ENCODE measurements around the gene BABAM2.
"Not testable (repeated sequence)": the region's sequence is repeated elsewhere in the genome, so short reads cannot be mapped to it uniquely, and the experiment has no call there.

The BABAM2 gene

DNA sequence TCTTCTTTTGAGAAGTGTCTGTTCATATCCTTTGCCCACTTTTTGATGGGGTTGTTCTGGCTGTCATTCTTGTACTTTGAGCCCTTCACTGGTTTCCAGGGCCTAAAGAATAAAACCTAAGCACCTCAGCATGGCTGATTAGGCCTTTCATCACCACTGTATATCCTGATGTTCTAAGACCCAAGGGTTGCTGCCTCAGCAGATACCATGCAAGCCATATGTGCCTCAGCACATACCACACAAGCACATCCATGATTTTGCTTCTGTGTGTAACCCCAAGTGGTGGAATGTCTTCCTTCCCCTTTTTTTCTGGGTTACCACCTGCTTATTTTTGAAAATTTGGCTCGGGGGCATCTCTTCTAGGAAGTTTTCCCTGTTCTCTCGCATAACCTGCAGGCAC lies 11.7 kb upstream of the BABAM2 start:
- DNase-seq (ENCODE audit: low read depth, low spot score): no peak

DNA sequence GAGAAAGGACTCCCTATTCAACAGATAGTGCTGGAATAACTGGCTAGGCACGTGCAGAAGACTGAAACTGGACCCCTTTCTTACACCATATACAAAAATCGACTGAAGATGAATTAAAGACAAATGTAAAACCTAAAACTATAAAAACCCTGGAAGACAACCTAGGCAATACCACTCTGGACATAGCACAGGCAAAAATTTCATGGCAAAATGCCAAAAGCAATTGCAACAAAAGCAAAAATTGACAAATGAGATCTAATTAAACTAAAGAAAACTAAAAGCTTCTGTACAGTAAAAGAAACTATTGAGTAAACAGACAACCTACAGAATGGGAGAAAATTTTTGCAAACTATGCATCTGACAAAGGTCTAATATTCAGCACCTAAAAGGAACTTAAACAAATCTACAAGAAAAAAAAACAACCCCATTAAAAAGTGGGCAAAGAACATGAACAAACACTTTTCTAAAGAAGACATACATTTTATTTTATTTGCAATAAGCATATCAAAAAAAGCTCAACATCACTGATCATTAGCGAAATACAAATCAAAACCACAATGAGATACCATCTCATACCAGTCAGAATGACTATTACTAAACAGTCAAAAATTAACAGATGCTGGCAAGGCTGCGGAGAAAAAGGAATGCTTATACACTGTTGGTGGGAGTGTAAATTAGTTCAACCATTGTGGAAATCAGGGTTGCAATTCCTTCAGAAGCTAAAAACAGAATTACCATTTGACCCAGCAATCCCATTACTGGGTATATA lies 8.5 kb upstream of the BABAM2 start:
- not testable (repeated sequence) for DNase-seq (ENCODE audit: low read depth, low spot score)

DNA sequence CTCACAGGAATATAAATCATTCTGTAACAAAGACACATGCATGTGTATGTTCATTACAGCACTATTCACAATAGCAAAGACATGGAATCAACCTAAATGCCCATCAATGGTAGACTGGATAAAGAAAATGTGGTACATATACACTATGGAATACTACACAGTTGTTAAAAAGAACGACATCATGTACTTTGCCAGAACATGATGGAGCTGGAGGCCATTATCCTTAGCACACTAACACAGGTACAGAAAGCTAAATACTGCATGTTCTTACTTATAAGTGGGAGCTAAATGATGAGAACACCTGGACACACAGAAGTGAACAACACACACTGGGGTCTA lies 8.0 kb upstream of the BABAM2 start:
- not testable (repeated sequence) for DNase-seq (ENCODE audit: low read depth, low spot score)

DNA sequence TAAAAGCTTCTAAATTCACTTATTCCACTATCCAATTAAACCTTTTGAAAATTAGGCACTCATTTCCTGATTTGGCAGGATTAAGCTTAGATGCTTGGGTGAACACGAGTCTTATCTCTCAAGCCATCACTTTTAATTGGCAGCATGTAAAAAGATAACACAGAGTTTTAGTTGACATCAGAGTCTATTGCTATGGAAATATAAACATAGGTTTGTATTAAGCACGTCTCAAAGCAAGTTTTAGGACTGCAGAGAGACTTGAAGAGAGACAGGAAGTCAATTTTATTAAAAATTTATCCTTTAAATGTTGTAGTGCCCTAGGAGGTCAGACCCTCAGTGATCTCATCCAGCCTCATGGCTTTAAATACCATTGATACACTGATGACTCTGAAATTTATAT lies 5.9 kb upstream of the BABAM2 start:
- DNase-seq (ENCODE audit: low read depth, low spot score): no peak

DNA sequence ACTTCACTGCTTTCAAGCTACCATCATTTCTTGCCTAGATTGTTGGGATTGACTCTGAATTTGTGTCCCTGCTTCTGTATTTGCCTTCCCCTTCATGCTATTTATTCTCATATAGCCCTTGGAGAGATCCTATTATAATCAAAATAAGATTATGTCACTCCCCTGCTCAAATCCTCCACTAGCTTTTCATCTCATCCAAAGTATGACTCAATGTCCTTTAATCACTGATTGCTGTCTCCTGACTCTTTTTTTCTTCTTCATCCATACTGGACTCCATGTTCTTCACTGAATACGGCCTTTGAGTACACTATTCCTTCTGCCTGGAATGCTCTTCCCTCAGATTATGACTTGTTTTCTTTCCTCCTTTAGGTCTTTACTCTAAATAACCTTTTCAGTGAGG lies 5.3 kb upstream of the BABAM2 start:
- DNase-seq (ENCODE audit: low read depth, low spot score): no peak

DNA sequence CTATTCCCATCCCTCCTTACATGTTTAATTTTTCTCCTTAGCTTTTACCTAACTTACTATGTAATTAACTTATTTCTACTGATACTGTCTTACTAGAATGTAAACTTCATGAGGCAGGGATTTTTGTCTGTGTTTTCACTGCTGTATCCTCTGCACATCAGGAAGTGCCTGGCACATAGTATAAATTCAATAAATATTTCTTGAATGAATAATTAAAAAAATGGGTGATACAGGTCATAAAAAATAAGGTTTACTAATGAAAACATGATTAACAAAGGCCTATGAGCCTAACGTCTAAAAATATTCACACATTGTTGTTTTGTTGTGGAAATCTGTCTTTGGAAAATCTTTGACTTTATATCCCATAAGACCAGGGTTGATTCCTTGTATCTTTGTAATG lies 4.9 kb upstream of the BABAM2 start:
- DNase-seq (ENCODE audit: low read depth, low spot score): no peak

DNA sequence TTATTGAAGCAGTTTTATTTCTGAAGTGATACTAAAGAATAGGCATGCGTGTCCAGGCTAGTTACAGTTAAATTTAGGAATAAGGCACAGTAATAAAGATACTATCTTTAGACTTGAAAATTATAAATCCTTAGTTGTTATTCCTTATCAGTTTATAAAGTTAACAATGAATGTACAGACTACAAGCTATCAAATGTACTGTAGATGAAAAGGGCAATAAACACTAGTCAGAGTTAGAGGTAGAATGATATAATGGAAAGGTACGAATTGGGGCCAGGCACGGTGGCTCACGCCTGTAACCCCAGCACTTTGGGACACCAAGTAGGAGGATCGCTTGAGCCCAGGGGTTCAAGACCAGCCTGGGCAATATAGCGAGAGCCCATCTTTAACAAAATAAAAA lies 4.2 kb upstream of the BABAM2 start:
- no peak for DNase-seq (ENCODE audit: low read depth, low spot score)

DNA sequence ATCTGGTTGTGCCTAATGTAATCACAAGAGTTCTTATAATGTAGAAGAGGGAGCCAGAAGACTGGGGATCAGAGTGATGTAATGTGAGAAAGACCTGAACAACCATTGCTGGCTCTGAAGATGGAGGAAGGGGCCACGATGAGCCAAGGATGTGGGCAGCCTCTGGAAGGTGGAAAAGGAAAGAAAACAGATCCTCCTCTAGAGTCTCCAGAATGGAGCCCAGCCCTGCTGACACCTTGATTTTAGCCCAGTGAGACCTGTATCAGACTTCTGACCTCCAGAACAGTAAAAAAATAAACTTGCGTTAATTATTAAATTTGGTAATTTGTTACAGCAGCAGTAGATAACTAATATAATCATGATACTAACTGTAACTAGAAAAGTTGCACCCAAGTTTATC lies 3.4 kb upstream of the BABAM2 start:
- no peak for DNase-seq (ENCODE audit: low read depth, low spot score)

DNA sequence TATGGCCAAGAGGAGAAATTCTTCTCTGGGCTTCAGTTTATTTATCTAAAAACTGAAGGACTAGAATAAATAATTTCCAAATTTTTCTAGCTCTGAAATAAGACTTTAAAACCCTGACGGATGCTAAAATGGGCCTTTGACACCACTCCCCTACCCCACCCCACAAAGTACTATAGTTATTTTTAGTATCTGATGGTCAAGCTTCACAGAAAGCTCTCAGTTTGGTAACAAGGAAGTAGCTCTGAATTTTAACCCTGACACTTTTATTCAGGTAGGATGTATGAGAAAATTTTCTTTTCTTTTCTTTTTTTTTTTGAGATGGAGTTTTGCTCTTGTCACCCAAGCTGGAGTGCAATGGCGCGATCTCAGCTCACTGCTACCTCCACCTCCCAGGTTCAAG lies 2.7 kb upstream of the BABAM2 start:
- DNase-seq (ENCODE audit: low read depth, low spot score): no peak

DNA sequence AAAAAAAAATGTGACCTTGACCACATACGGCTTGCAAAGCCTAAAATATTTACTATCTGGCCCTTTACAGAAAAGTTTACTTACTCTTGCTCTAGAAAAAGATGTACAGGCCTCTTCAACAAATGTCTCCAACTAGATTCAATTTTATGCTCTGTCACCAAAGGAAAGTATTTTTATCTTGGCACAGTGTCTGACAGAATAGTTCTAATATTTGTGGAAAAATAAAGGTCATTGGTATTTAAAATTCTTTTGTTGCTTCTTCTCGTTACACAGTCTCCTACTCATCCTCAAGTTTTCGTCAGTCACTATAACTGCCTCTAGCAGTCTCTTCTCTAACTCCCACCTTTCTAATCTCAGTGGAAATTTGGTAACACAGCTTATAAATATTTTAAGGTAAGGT lies 1.7 kb upstream of the BABAM2 start:
- no peak for DNase-seq (ENCODE audit: low read depth, low spot score)

DNA sequence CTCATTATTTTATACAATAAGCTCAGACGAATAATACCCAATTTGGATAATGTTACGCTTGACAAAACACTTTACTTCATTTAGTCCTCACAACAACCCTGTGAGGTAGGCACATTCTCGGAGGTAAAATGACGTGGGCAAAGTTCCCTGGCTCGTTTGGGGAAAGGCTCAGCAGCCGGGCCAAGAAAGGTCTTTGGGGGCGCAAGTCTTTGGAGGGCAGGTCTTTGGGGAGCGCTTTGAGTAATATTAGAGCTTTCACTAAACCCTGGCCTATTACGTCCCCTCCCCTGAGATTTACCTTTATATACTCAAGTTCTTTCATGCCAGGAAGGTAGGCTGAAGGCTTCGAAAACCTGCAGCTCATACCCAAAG lies 769 bp upstream of the BABAM2 start:
- DNase-seq (ENCODE audit: low read depth, low spot score): no peak

DNA sequence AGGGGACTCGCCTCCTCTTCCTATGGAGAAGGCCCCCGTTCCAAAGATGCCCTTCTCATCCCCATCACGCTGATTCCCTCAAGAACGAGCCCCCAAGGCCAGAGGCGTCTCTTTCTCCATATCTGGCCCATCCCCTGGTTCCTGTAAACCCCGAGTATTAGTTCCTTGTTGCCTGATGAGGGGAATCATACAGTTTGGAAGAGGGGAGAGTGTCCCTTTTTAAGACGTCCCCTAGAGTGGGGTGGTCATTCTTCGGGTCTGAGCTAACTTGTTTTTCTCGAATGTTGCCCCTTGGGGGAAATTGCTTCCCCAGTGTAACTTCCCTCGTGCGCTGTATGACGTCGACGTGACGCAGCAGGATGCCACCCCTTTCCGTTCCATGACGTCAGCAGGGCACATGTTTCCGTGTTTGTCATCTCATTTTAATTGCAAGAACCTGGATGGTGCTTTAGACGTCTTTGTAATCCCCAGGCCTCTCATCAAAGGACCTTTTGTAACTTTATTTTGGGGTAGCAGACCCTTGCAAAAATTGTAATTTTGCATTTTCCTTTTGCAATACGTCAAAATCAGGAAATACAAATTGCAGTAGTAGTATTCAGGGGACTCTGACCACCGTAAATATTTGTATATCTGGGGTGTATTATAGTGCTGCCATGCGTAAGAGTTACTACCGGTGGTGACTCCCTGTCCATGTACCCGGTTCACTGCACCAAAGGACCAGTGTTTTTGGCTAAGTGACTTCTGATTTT lies 569 bp downstream of the BABAM2 start:
- no peak for DNase-seq (ENCODE audit: low read depth, low spot score)

DNA sequence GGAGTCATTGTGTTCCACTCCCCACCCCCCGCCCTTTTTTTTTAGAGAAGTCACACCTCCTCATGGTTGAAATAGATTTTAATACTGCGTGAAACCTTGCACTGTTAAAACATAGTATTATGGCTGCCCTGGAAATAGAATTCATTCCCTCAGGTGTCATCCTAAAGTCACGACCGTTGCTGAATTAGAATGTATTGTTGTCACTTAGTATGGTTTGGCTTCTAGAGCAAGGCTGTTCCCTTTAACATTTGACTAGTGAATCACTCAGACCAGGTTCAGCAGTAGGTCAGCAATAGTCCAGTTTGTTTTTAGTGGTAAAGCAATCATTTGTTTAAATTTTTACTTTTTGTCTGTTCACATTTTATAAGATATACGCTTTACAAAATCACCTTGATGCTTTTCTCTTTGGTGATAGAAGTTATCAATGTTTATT lies 1.2 kb downstream of the BABAM2 start:
- DNase-seq (ENCODE audit: low read depth, low spot score): no peak

DNA sequence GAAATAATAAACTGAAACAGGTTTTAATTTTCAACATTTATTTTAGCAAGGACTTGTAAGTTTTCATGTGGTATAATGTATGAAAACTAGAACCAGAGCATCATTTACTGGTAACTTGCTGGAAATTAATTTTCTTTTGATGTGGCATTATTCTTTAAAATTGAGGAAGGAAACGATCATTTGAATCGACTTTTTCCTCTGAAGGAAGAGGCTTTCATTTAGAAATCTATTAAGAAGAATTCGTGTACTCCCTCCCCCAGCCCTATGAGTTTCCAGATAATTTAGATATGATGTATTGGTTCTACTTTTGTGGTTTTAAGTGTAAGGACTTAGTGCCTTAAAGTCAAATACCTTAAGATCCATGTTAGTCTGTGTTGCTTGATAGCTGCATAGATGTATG lies 2.5 kb downstream of the BABAM2 start:
- no peak for DNase-seq (ENCODE audit: low read depth, low spot score)

DNA sequence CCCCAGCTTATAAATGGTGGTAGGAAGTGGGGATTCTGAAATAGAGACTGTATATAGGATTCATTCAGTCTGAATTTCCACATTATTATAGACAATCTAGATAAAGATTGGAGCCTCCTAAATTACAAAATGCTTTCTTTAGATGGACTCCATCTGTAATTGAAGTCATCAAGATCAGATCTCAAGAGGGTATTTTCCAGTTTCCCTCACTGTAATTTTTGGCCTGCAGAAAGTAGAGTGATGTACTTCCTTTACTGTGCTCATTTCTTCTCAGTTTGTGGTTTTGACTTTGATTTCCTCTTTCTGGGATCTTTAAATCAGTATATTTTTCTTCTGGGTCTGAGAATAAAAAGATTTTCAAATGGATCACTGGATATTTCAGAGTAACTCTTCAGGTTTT lies 7.2 kb downstream of the BABAM2 start:
- no peak for DNase-seq (ENCODE audit: low read depth, low spot score)

DNA sequence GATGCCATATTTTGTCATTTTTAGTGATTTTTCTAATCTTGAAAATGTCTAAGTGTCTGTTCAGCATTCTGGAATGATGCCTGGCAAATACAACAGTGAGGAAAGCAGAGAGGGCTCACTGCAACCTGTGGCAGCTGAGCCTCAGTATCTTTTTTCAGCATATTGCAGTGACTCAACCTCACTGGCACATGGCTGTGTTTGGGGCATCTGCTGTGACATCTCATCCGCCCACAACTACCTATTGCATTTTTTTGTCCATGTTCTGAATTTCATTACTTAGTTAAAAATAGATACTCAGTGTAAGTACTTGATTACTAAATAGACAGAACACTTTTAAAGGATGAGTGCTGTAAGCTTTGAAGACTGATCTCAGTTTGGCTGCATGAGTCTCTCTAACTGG lies 10.7 kb downstream of the BABAM2 start:
- DNase-seq (ENCODE audit: low read depth, low spot score): no peak

DNA sequence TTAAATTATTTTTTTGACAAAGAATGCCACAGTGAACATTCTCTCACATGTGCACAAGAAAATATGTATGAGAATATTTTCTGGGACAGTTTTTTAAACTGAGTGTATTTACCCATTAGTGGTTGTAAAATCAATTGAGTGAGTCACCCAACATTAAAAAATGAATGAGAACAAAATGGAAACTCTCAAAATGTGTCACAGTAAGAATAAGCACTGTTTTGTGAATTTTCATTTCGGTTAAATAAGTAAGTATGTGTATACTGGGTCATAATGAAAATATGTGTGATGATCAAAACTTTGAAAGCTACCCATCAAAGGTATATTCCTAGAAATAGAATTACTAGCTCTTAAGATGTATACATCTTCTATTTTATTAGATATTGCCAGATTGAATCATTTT lies 11.6 kb downstream of the BABAM2 start:
- DNase-seq (ENCODE audit: low read depth, low spot score): no peak

DNA sequence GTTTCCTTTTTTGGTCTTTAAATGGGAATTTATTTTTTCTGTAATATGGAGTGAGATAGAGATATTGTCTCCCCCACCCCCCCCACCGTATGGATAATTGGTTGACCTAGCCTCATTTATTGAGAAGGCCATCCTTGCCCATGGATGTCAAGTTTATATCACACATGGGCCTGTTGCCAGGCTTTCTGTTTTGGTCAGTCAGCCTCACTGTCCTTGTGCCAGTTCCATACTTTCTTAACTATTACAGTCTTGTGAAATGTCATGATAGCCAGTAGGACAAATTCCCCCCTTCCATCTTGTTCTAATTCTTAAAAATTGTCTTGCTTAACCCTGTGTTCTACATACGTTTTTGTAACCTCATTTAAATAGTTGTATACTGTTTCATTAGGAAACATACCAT lies 12.5 kb downstream of the BABAM2 start:
- no peak for DNase-seq (ENCODE audit: low read depth, low spot score)

DNA sequence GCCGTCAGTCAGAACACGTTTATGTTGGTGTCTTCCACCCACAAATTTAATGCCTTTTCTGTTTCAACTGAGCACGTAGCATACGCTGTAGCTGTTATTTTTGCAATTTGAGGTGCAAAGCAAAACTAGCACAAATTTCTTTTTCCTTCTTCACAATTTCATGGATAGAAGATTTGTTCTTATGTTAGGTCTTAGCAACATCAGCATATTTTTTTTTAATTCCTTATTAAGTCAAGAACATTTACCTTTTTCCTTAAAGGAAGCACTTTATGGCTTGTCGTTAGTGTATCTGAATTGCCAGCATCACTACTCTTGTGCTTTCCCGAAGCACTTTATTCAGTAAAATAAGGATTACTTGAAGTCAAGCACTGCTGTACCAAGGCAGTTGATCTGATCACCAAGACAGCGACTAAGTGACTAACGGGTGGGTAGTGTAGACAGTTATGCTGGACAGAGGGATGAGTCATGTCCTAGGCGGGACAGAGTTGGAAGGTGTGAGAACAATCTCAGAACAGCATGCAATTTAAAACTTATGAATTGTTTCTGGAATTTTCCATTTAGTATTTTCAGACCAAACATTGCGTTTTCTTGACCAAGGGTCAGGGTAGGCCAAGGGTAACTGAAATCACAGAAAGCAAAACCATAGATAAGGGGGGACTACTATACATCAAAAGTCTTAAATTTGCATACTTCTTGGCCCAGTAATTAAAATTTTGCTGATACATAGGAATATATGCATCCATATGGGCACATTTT lies 13.3 kb downstream of the BABAM2 start:
- DNase-seq (ENCODE audit: low read depth, low spot score): no peak

DNA sequence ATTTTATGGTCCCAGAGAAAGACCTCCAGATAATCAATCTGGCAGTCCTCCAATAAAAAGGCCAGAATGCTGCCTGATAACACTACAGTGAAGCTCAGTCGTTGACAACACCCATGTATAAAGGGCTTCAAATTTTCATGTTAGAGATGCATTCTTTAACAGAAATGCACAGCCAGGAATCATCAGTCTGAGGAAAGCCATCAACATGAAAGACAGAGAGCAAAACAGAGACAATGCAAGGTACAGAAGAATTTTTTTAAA lies 13.8 kb downstream of the BABAM2 start:
- no peak for DNase-seq (ENCODE audit: low read depth, low spot score)

DNA sequence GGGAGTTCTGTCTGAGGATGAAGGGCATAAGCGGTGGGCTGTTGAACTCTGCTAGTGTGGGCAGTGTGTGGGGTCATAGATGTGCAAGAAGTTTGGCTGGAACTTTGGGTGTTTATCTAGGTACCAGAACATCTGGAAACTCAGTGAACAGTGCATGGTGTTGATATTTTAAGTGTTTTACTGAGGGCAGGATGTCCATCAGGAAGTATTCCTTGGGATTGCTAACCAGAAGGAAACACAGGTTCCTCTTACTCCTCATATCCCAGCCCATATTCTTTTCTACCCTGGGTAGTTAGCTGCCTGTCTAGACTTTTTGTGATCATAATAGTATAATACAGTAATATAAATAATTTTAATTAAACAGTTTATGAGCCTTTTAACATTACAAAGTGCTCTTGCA lies 15.5 kb downstream of the BABAM2 start:
- DNase-seq (ENCODE audit: low read depth, low spot score): no peak

DNA sequence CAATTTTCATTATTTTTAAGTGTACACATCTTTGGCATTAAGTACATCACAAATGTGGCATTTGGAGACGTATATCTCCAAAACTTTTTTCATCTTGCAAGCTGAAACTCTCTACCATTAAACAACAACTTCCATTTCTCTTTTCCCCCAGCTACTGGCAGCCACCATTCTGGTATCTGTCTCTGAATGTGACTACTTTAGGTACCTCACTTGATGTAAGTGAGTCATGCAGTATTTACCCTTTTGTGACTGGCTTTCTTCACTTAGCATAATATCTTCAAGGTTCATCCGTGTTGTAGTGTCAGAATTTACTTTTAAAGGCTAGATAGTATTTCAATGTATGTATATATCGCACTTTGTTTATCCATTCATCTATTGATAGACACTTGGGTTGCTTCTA lies 17.0 kb downstream of the BABAM2 start:
- DNase-seq (ENCODE audit: low read depth, low spot score): no peak

DNA sequence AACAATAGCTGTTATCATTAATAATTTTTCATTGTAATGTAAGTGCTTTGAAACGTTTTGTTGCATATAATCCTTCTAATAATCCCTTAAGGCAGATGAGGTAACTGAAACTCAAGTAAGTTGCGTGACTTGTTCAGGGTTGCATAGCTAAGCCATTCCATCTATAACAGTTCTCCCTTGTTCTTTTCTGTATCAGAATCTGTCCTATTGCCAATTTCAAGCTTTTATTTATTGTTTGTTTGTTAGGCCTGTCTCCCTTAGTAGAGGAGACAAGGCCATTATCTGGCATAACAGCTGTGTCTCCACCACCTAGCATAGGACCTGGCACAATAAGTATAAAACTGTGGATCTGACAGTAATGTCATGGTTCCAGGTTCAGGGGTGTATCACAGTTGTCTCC lies 19.4 kb downstream of the BABAM2 start:
- no peak for DNase-seq (ENCODE audit: low read depth, low spot score)
